GM23338 (cell line): ENCODE measurements around the gene PLEKHA8. TPM values are rescaled to one million over a fixed set of nuclear protein-coding genes. Genes with fewer than 3 reads are reported as not detected.

ENCODE experiments used
- ATAC-seq: fragments of 200-7000 bp; cut with Tn5 transposase; 3 replicates; pipeline ENCODE4 v1.9.1; 2020
- DNase-seq: peaks from one replicate; pipeline ENCODE4 v3.0.0-alpha.2; 2015; ENCODE audit warnings: low spot score
- H2AFZ ChIP-seq: fragments of 200-600 bp; sonication (generic); 2 replicates; pipeline ENCODE4 v1.8.0; 2016; ENCODE audit warnings: antibody characterized with exemption, mild to moderate bottlenecking, moderate library complexity
- H3F3A ChIP-seq: fragments of 200-600 bp; sonication (generic); replicated peaks from 2 replicates; pipeline ENCODE4 v1.8.0; 2017; ENCODE audit warnings: antibody characterized with exemption, mixed run types, low read depth
- H3K27ac ChIP-seq: fragments of 200-600 bp; sonication (generic); 2 replicates; pipeline ENCODE4 v1.6.1; 2016; ENCODE audit warnings: low read depth
- H3K27me3 ChIP-seq: fragments of 200-600 bp; sonication (generic); 2 replicates; pipeline ENCODE4 v1.8.0; 2016; ENCODE audit warnings: mild to moderate bottlenecking, mixed run types, moderate library complexity; ENCODE audit not compliant: insufficient read depth
- H3K36me3 ChIP-seq: fragments of 200-600 bp; sonication (generic); 2 replicates; pipeline ENCODE4 v1.8.0; 2016; ENCODE audit warnings: mild to moderate bottlenecking; ENCODE audit not compliant: insufficient read depth
- H3K4me1 ChIP-seq: fragments of 200-600 bp; sonication (generic); 2 replicates; pipeline ENCODE4 v1.8.0; 2016; ENCODE audit warnings: mild to moderate bottlenecking, moderate library complexity; ENCODE audit not compliant: insufficient read depth
- H3K4me2 ChIP-seq: fragments of 200-600 bp; sonication (generic); 2 replicates; pipeline ENCODE4 v1.7.1; 2017; ENCODE audit warnings: mixed run types
- H3K4me3 ChIP-seq: fragments of 200-600 bp; sonication (generic); 2 replicates; pipeline ENCODE4 v1.6.1; 2016; ENCODE audit warnings: mixed run types
- H3K79me2 ChIP-seq: fragments of 200-600 bp; sonication (generic); replicated peaks from 2 replicates; pipeline ENCODE4 v1.8.0; 2017; ENCODE audit warnings: mild to moderate bottlenecking; ENCODE audit not compliant: insufficient read depth
- H3K9me2 ChIP-seq: fragments of 200-600 bp; sonication (generic); 2 replicates; pipeline ENCODE4 v1.8.0; 2017; ENCODE audit not compliant: insufficient read depth
- H4K20me1 ChIP-seq: fragments of 200-600 bp; sonication (generic); replicated peaks from 2 replicates; pipeline ENCODE4 v1.8.0; 2017; ENCODE audit warnings: mild to moderate bottlenecking; ENCODE audit not compliant: insufficient read depth
- H3K27ac Mint-ChIP-seq: 2 replicates; pipeline ENCODE4 v1.8.0; 2020; ENCODE audit warnings: inconsistent platforms, mild to moderate bottlenecking, moderate library complexity, mixed read lengths
- H3K27me3 Mint-ChIP-seq: 3 replicates; pipeline ENCODE4 v1.8.0; 2022; ENCODE audit warnings: low read depth, mild to moderate bottlenecking, moderate library complexity, mixed read lengths, inconsistent platforms; ENCODE audit not compliant: insufficient read depth, poor library complexity
- H3K36me3 Mint-ChIP-seq: 3 replicates; pipeline ENCODE4 v1.8.0; 2021; ENCODE audit warnings: low read depth, mild to moderate bottlenecking, inconsistent platforms, moderate library complexity, mixed read lengths
- H3K4me1 Mint-ChIP-seq: 3 replicates; pipeline ENCODE4 v1.8.0; 2020; ENCODE audit warnings: mild to moderate bottlenecking, inconsistent platforms, mixed read lengths
- H3K4me3 Mint-ChIP-seq: 3 replicates; pipeline ENCODE4 v1.8.0; 2021; ENCODE audit warnings: moderate library complexity, mild to moderate bottlenecking, inconsistent platforms, mixed read lengths
- H3K9me3 Mint-ChIP-seq: 3 replicates; pipeline ENCODE4 v1.8.0; 2020; ENCODE audit warnings: moderate library complexity, mild to moderate bottlenecking, inconsistent platforms, mixed read lengths
- CTCF ChIP-seq, 2 experiments: fragments of 200-600 bp in 1 of 2; sonication (generic) in 1 of 2; conservative IDR thresholded peaks; 2 replicates each; pipeline versions ENCODE4 v1.5.1 to v1.6.1; 2016 to 2017; ENCODE audit warnings: antibody characterized with exemption in 2 of 2, low read depth in 2 of 2, mild to moderate bottlenecking in 2 of 2, moderate library complexity in 1 of 2
- ETS1 ChIP-seq: IDR thresholded peaks from 2 replicates; pipeline ENCODE4 v1.6.1; 2016; ENCODE audit warnings: antibody characterized with exemption
- EZH2phosphoT487 ChIP-seq: fragments of 200-600 bp; sonication (generic); IDR thresholded peaks from one replicate; pipeline ENCODE4 v1.8.1; 2018; ENCODE audit warnings: antibody characterized with exemption; ENCODE audit not compliant: unreplicated experiment
- NANOG ChIP-seq: IDR thresholded peaks from 2 replicates; pipeline ENCODE4 v1.6.1; 2016; ENCODE audit warnings: antibody characterized with exemption, borderline replicate concordance
- polyA plus RNA-seq: library from polyadenylated mRNA; unstranded; fragments of >200 nt; fragmentation: Nextera tagmentation; extraction: Ambion mirVana; gene quantifications from 2 replicates; pipeline ENCODE4 v1.2.1, GENCODE V29; 2016
- total RNA-seq: library from RNA; depleted of rRNA; stranded (reverse); fragments of >200 nt; shearing (Covaris generic); gene quantifications from 2 replicates; pipeline ENCODE4 v1.2.3, GENCODE V29; 2014
- TF ChIP-seq, protein P1 (sequence below): fragments of 250-450 bp; sonication (Bioruptor Pico); IDR thresholded peaks from 2 replicates; pipeline ENCODE4 v1.5.0; 2020; ENCODE audit warnings: mild to moderate bottlenecking, moderate library complexity

The PLEKHA8 gene
- total and polyA plus RNA-seq, 2 experiments from 2014 or later, result 11.6 to 44.9 TPM

GRCh38 chr7:30036220-30036619 lies 8.0 kb downstream of the PLEKHA8 start (continued):
- TF ChIP-seq, protein P1, sequence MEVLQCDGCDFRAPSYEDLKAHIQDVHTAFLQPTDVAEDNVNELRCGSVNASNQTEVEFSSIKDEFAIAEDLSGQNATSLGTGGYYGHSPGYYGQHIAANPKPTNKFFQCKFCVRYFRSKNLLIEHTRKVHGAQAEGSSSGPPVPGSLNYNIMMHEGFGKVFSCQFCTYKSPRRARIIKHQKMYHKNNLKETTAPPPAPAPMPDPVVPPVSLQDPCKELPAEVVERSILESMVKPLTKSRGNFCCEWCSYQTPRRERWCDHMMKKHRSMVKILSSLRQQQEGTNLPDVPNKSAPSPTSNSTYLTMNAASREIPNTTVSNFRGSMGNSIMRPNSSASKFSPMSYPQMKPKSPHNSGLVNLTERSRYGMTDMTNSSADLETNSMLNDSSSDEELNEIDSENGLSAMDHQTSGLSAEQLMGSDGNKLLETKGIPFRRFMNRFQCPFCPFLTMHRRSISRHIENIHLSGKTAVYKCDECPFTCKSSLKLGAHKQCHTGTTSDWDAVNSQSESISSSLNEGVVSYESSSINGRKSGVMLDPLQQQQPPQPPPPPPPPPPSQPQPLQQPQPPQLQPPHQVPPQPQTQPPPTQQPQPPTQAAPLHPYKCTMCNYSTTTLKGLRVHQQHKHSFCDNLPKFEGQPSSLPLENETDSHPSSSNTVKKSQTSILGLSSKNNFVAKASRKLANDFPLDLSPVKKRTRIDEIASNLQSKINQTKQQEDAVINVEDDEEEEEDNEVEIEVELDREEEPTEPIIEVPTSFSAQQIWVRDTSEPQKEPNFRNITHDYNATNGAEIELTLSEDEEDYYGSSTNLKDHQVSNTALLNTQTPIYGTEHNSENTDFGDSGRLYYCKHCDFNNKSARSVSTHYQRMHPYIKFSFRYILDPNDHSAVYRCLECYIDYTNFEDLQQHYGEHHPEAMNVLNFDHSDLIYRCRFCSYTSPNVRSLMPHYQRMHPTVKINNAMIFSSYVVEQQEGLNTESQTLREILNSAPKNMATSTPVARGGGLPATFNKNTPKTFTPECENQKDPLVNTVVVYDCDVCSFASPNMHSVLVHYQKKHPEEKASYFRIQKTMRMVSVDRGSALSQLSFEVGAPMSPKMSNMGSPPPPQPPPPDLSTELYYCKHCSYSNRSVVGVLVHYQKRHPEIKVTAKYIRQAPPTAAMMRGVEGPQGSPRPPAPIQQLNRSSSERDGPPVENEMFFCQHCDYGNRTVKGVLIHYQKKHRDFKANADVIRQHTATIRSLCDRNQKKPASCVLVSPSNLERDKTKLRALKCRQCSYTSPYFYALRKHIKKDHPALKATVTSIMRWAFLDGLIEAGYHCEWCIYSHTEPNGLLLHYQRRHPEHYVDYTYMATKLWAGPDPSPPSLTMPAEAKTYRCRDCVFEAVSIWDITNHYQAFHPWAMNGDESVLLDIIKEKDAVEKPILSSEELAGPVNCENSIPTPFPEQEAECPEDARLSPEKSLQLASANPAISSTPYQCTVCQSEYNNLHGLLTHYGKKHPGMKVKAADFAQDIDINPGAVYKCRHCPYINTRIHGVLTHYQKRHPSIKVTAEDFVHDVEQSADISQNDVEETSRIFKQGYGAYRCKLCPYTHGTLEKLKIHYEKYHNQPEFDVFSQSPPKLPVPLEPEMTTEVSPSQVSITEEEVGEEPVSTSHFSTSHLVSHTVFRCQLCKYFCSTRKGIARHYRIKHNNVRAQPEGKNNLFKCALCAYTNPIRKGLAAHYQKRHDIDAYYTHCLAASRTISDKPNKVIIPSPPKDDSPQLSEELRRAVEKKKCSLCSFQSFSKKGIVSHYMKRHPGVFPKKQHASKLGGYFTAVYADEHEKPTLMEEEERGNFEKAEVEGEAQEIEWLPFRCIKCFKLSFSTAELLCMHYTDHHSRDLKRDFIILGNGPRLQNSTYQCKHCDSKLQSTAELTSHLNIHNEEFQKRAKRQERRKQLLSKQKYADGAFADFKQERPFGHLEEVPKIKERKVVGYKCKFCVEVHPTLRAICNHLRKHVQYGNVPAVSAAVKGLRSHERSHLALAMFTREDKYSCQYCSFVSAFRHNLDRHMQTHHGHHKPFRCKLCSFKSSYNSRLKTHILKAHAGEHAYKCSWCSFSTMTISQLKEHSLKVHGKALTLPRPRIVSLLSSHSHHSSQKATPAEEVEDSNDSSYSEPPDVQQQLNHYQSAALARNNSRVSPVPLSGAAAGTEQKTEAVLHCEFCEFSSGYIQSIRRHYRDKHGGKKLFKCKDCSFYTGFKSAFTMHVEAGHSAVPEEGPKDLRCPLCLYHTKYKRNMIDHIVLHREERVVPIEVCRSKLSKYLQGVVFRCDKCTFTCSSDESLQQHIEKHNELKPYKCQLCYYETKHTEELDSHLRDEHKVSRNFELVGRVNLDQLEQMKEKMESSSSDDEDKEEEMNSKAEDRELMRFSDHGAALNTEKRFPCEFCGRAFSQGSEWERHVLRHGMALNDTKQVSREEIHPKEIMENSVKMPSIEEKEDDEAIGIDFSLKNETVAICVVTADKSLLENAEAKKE (CRISPR knock-in tag), result no peak
- no peak for TF ChIP-seq EZH2phosphoT487

GRCh38 chr7:30038196-30038980 lies 10.2 kb downstream of the PLEKHA8 start:
- Histone ChIP-seq H3K9me2 (no peaks in the 10 kb centered on the region), H3K4me2 (no peak overlapping the region), H3K4me3 (no peak overlapping the region), H3K79me2 (peaks cover 97% of the 10 kb centered on the region), H2AFZ (no peak overlapping the region), H4K20me1 (peaks cover 26% of the 10 kb centered on the region), H3K27me3 (no peaks in the 10 kb centered on the region), H3K36me3 (no peaks in the 10 kb centered on the region), H3K27ac (no peak overlapping the region), H3F3A (no peaks in the 10 kb centered on the region), H3K4me1 (peaks cover 17% of the 10 kb centered on the region; the same call in 1 of the 2 replicates)
- Mint-ChIP-seq H3K9me3 (no peaks in the 10 kb centered on the region), H3K4me1 (peaks cover 23% of the 10 kb centered on the region), H3K27me3 (no peaks in the 10 kb centered on the region), H3K36me3 (no peaks in the 10 kb centered on the region), H3K27ac (no peak overlapping the region), H3K4me3 (no peak overlapping the region)
- no peak for ATAC-seq
- no peak for DNase-seq
- no peak for TF ChIP-seq CTCF (conservative IDR thresholded peaks at IDR 0.05; ENCODE audit: low read depth in 2 of 2)
- no peak for TF ChIP-seq NANOG
- TF ChIP-seq, protein P1 (CRISPR knock-in tag), result no peak
- TF ChIP-seq ETS1, result no peak
